Measurements from ENCODE around the gene LDB1.

DNA sequence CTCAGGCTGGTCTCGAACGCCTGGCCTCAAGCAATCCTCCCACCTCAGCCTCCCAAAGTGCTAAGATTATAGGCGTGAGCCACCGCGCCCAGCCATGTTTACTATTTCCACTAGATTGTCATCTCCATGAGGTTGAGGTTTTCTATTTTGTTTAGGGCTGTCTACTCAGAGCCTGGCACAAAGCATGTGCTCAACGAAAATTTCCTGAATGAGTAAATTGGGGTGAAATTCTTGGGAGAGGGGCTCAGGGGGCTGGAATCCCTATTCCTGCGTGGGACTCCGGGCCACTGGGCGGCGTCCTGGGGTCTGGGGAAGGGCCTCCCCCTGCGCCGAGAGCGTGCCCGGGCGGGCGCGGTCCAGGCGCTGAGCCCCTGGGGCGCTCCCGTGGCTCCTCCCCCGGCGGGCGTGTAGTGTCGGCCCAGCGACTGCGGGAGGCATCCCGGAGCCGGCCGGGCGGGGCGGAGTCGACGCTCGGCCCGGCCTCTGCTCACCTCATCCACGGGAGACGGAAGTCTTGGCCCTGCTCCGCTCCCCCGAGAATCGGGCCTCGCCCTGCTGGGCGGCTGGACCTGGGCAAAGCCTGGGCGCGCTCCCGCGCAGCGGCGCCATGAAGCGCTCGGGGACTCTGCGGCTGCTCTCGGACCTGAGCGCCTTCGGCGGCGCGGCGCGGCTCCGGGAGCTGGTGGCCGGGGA lies 55.2 kb downstream of the LDB1 start, which contains the start of gene HPS6:
- TF ChIP-seq GABPA (IDR thresholded peaks at IDR 0.05; ENCODE audit: low read depth, low read length) (peak; percentile 47; the same call in 1 of the 2 replicates), GABPA (CRISPR knock-in tag; IDR thresholded peaks at IDR 0.05; ENCODE audit: low read depth) (peak; percentile 54; the same call in 1 of the 2 replicates), NFE2 (CRISPR knock-in tag; IDR thresholded peaks at IDR 0.05) (no peak), CREM (IDR thresholded peaks at IDR 0.05) (peak; percentile 50; the same call in 1 of the 2 replicates), CREM (CRISPR knock-in tag; IDR thresholded peaks at IDR 0.05) (no peak), CBX5 (CRISPR knock-in tag; IDR thresholded peaks at IDR 0.05; ENCODE audit: borderline replicate concordance) (no peak), EZH2 (conservative IDR thresholded peaks at IDR 0.05; ENCODE audit: low read depth, low read length) (no peak), ESRRA (CRISPR knock-in tag; IDR thresholded peaks at IDR 0.05; ENCODE audit: low read depth) (no peak; the same call in 1 of the 2 replicates), XRCC5 (optimal IDR thresholded peaks at IDR 0.05; ENCODE audit: low read length) (peak; percentile 76), ZNF430 (CRISPR knock-in tag; IDR thresholded peaks at IDR 0.05) (no peak), POLR2AphosphoS5 (IDR thresholded peaks at IDR 0.05; ENCODE audit: low read depth, low read length) (peak; percentile 85)
- TF ChIP-seq, protein P1, sequence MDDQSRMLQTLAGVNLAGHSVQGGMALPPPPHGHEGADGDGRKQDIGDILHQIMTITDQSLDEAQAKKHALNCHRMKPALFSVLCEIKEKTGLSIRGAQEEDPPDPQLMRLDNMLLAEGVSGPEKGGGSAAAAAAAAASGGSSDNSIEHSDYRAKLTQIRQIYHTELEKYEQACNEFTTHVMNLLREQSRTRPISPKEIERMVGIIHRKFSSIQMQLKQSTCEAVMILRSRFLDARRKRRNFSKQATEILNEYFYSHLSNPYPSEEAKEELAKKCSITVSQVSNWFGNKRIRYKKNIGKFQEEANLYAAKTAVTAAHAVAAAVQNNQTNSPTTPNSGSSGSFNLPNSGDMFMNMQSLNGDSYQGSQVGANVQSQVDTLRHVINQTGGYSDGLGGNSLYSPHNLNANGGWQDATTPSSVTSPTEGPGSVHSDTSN (CRISPR knock-in tag; IDR thresholded peaks at IDR 0.05; ENCODE audit: borderline replicate concordance): no peak
- TF ChIP-seq, protein P2, sequence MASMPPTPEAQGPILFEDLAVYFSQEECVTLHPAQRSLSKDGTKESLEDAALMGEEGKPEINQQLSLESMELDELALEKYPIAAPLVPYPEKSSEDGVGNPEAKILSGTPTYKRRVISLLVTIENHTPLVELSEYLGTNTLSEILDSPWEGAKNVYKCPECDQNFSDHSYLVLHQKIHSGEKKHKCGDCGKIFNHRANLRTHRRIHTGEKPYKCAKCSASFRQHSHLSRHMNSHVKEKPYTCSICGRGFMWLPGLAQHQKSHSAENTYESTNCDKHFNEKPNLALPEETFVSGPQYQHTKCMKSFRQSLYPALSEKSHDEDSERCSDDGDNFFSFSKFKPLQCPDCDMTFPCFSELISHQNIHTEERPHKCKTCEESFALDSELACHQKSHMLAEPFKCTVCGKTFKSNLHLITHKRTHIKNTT (CRISPR knock-in tag; IDR thresholded peaks at IDR 0.05): no peak
- TF ChIP-seq, protein P3, sequence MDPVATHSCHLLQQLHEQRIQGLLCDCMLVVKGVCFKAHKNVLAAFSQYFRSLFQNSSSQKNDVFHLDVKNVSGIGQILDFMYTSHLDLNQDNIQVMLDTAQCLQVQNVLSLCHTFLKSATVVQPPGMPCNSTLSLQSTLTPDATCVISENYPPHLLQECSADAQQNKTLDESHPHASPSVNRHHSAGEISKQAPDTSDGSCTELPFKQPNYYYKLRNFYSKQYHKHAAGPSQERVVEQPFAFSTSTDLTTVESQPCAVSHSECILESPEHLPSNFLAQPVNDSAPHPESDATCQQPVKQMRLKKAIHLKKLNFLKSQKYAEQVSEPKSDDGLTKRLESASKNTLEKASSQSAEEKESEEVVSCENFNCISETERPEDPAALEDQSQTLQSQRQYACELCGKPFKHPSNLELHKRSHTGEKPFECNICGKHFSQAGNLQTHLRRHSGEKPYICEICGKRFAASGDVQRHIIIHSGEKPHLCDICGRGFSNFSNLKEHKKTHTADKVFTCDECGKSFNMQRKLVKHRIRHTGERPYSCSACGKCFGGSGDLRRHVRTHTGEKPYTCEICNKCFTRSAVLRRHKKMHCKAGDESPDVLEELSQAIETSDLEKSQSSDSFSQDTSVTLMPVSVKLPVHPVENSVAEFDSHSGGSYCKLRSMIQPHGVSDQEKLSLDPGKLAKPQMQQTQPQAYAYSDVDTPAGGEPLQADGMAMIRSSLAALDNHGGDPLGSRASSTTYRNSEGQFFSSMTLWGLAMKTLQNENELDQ (CRISPR knock-in tag; IDR thresholded peaks at IDR 0.05; ENCODE audit: borderline replicate concordance): no peak
- TF ChIP-seq, protein P4, sequence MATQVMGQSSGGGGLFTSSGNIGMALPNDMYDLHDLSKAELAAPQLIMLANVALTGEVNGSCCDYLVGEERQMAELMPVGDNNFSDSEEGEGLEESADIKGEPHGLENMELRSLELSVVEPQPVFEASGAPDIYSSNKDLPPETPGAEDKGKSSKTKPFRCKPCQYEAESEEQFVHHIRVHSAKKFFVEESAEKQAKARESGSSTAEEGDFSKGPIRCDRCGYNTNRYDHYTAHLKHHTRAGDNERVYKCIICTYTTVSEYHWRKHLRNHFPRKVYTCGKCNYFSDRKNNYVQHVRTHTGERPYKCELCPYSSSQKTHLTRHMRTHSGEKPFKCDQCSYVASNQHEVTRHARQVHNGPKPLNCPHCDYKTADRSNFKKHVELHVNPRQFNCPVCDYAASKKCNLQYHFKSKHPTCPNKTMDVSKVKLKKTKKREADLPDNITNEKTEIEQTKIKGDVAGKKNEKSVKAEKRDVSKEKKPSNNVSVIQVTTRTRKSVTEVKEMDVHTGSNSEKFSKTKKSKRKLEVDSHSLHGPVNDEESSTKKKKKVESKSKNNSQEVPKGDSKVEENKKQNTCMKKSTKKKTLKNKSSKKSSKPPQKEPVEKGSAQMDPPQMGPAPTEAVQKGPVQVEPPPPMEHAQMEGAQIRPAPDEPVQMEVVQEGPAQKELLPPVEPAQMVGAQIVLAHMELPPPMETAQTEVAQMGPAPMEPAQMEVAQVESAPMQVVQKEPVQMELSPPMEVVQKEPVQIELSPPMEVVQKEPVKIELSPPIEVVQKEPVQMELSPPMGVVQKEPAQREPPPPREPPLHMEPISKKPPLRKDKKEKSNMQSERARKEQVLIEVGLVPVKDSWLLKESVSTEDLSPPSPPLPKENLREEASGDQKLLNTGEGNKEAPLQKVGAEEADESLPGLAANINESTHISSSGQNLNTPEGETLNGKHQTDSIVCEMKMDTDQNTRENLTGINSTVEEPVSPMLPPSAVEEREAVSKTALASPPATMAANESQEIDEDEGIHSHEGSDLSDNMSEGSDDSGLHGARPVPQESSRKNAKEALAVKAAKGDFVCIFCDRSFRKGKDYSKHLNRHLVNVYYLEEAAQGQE (IDR thresholded peaks at IDR 0.05; ENCODE audit: borderline replicate concordance in 1 of 2, low read depth in 1 of 2, low read length in 2 of 2): no peak
